Caco-2 (cell line): ENCODE results near the gene FGD5. TPM values are rescaled to one million over a fixed set of nuclear protein-coding genes. Genes with fewer than 3 reads are reported as not detected.

Experiments
- BruUV-seq: library from RNA; stranded (reverse); fragments of 400-500 nt; replicated peaks from 2 replicates; lab custom pipeline; 2021; lab: Mats Ljungman, UMichigan
- CTCF ChIA-PET: fragments of 300-600 bp; sonication (Branson Sonifier 250); formaldehyde crosslinking; loops from one replicate; lab custom pipeline; 2022; ENCODE audit warnings: antibody characterized with exemption; lab: Charles Lee
- POLR2A ChIA-PET: fragments of 300-600 bp; sonication (Branson Sonifier 250); formaldehyde crosslinking; loops from one replicate; lab custom pipeline; 2022; ENCODE audit warnings: antibody characterized with exemption; lab: Charles Lee
- DNase-seq, 2 experiments: peaks; one replicate each; pipeline versions ENCODE4 v3.0.0 to v3.0.0-alpha.2; 2020 to 2022
- H3K27me3 ChIP-seq: replicated peaks from 2 replicates; pipeline ENCODE4 v1.6.0; 2011; ENCODE audit warnings: low read length; ENCODE audit not compliant: control insufficient read depth, insufficient read depth
- H3K36me3 ChIP-seq: 2 replicates; pipeline ENCODE4 v1.5.1; 2011; ENCODE audit warnings: low read length; ENCODE audit not compliant: control insufficient read depth, insufficient read depth
- H3K4me1 ChIP-seq: fragments of 250-450 bp; sonication (Bioruptor Pico); 2 replicates; pipeline ENCODE4 v1.5.1; 2020; ENCODE audit warnings: mild to moderate bottlenecking
- H3K4me3 ChIP-seq: 2 replicates; pipeline ENCODE4 v1.5.1; 2011; ENCODE audit warnings: low read depth, mild to moderate bottlenecking, control low read depth, low read length
- H3K9me3 ChIP-seq: fragments of 250-450 bp; sonication (Bioruptor Pico); 2 replicates; pipeline ENCODE4 v1.5.1; 2020; ENCODE audit warnings: mild to moderate bottlenecking, moderate library complexity
- H3K27ac Mint-ChIP-seq: one replicate; pipeline ENCODE4 v1.8.0; 2022; ENCODE audit warnings: mixed read lengths; ENCODE audit not compliant: unreplicated experiment
- H3K27me3 Mint-ChIP-seq: one replicate; pipeline ENCODE4 v1.8.0; 2022; ENCODE audit warnings: mixed read lengths; ENCODE audit not compliant: insufficient read depth, unreplicated experiment
- H3K36me3 Mint-ChIP-seq: one replicate; pipeline ENCODE4 v1.8.0; 2022; ENCODE audit warnings: mild to moderate bottlenecking, mixed read lengths; ENCODE audit not compliant: insufficient read depth, unreplicated experiment
- H3K4me1 Mint-ChIP-seq: one replicate; pipeline ENCODE4 v1.8.0; 2022; ENCODE audit warnings: low read depth, mixed read lengths; ENCODE audit not compliant: unreplicated experiment
- H3K4me3 Mint-ChIP-seq: one replicate; pipeline ENCODE4 v1.8.0; 2022; ENCODE audit warnings: mild to moderate bottlenecking, moderate library complexity, mixed read lengths; ENCODE audit not compliant: unreplicated experiment
- H3K9me3 Mint-ChIP-seq: one replicate; pipeline ENCODE4 v1.8.0; 2022; ENCODE audit warnings: mixed read lengths; ENCODE audit not compliant: unreplicated experiment
- intact Hi-C: fragments of 100-400 bp; cut with micrococcal nuclease; formaldehyde crosslinking; loops from one replicate; pipeline ENCODE4 v1.10.0; 2022; ENCODE audit not compliant: unreplicated experiment
- total RNA-seq: library from RNA; stranded (reverse); gene quantifications from 2 replicates; pipeline ENCODE4 v1.2.3, GENCODE V29; 2022
- TF ChIP-seq, protein P1 (sequence below), 2 experiments: fragments of 200-600 bp in 1 of 2; IDR thresholded peaks; 1 replicate in 1 of 2; 2 replicates in 1 of 2; pipeline versions ENCODE4 v1.5.1 to v1.8.0; 2011 to 2022; ENCODE audit warnings: antibody characterized with exemption in 1 of 2, control low read depth in 1 of 2, inconsistent platforms in 1 of 2, low read depth in 1 of 2, low read length in 1 of 2, mild to moderate bottlenecking in 1 of 2, moderate library complexity in 1 of 2; ENCODE audit not compliant: insufficient read depth in 1 of 2, severe bottlenecking in 1 of 2, unreplicated experiment in 1 of 2

FGD5 gene
- total RNA-seq, 1 experiment from 2014 or later = 0.25 TPM

DNA sequence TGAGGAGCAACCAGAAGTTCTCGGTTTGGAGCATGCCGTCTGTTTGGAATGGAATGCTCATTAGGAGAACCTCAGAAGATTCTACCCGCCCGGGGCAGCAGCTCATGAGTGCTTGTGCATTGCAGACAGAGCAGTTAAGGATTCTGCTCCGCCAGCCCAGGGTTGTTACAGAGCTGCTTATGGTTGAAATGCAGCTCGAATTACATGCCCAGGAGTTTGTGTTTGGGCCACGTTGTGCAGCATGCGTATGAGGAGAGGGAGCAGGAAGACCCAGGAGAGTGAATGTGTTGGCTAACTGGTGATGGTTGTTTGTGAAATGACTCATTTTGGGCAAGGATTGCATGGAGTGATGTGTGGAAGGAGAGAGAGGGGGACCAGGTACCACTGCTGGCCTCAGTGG is 9.0 kb downstream of the FGD5 start:
- no TSS peak for BruUV-seq
- TF ChIP-seq, protein P1, sequence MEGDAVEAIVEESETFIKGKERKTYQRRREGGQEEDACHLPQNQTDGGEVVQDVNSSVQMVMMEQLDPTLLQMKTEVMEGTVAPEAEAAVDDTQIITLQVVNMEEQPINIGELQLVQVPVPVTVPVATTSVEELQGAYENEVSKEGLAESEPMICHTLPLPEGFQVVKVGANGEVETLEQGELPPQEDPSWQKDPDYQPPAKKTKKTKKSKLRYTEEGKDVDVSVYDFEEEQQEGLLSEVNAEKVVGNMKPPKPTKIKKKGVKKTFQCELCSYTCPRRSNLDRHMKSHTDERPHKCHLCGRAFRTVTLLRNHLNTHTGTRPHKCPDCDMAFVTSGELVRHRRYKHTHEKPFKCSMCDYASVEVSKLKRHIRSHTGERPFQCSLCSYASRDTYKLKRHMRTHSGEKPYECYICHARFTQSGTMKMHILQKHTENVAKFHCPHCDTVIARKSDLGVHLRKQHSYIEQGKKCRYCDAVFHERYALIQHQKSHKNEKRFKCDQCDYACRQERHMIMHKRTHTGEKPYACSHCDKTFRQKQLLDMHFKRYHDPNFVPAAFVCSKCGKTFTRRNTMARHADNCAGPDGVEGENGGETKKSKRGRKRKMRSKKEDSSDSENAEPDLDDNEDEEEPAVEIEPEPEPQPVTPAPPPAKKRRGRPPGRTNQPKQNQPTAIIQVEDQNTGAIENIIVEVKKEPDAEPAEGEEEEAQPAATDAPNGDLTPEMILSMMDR (IDR thresholded peaks at IDR 0.05; ENCODE audit: insufficient read depth in 1 of 2, low read depth in 1 of 2, low read length in 1 of 2, severe bottlenecking in 1 of 2, unreplicated experiment in 1 of 2) = no peak
- CTCF ChIA-PET = no interaction called here
- Histone ChIP-seq H3K27me3 (0 out of 2 replicates have a peak, but pooled peaks cover 1% of the 10 kb centered on the region), H3K36me3 (no peaks in the 10 kb centered on the region), H3K4me1 (no peaks in the 10 kb centered on the region), H3K4me3 (no peak overlapping the region), H3K9me3 (no peaks in the 10 kb centered on the region)
- H3K36me3 Mint-ChIP-seq = no peaks in the 10 kb centered on the region
- H3K27ac Mint-ChIP-seq = no peak overlapping the region
- H3K4me3 Mint-ChIP-seq = no peak overlapping the region
- peaks cover 24% of the 10 kb centered on the region for H3K27me3 Mint-ChIP-seq
- H3K9me3 Mint-ChIP-seq = no peaks in the 10 kb centered on the region
- H3K4me1 Mint-ChIP-seq = peaks cover 4% of the 10 kb centered on the region
- intact Hi-C loops = no loop called here
- POLR2A ChIA-PET = no interaction called here
- DNase-seq = no peak

DNA sequence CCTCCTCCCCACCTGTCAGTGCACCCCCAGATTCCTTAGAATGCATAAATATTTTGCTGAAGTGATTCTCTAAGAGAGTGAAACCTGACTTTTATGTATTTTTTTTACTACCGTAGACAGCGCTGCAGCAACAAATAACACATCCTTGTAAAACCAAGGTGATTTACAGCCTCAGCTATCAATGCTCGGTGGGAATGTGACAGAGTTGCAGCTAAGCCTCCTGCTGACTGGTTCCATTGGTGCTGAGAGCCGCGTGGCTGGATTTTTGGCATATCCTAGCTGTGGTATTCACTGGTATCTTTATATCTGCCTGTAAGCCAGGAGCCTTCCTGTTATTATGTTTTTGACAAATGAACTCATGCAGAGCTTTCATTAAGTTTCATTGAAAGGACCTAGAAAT is 11.0 kb downstream of the FGD5 start:
- no peaks in the 10 kb centered on the region for H3K9me3 ChIP-seq
- Mint-ChIP-seq H3K4me3 (no peak overlapping the region), H3K36me3 (no peaks in the 10 kb centered on the region), H3K27me3 (peaks cover 27% of the 10 kb centered on the region), H3K27ac (no peak overlapping the region), H3K9me3 (no peaks in the 10 kb centered on the region), H3K4me1 (no peaks in the 10 kb centered on the region)
- intact Hi-C loops = no loop called here
- H3K36me3 ChIP-seq = no peaks in the 10 kb centered on the region
- no peaks in the 10 kb centered on the region for H3K4me1 ChIP-seq
- POLR2A ChIA-PET = no interaction called here
- no peak overlapping the region for H3K4me3 ChIP-seq
- 0 out of 2 replicates have a peak, but pooled peaks cover 1% of the 10 kb centered on the region for H3K27me3 ChIP-seq
- TF ChIP-seq, protein P1 (IDR thresholded peaks at IDR 0.05; ENCODE audit: insufficient read depth in 1 of 2, low read depth in 1 of 2, low read length in 1 of 2, severe bottlenecking in 1 of 2, unreplicated experiment in 1 of 2) = no peak
- CTCF ChIA-PET = no interaction called here
- no peak for DNase-seq
- BruUV-seq = no TSS peak

DNA sequence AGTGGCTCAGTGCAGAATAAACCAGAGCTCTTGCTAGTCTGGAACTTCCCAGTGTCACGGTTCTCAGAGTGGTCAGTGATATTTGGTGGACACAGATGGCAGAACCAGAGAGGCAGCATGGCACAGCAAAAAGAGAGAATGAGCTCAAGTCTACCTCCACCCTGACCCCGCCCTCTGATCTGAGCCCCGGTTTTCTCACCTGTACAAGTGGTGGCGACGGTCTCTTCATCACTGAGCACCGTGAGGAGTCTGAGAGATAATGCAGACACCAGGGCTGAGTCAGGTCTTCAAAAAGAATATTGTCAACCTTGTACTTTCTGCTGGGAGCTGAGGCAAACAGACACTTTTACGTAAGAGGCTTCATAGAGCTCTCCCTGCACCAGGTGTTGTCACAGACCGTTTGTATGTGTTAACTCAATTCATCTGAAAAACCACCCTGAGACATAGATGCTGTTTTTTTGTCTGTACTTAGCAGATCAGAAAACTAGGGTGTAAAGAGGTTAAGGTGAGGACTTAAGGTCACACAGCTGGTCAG is 13.2 kb downstream of the FGD5 start:
- H3K27ac Mint-ChIP-seq = no peak overlapping the region
- H3K9me3 Mint-ChIP-seq = no peaks in the 10 kb centered on the region
- no peak overlapping the region for H3K4me3 Mint-ChIP-seq
- CTCF ChIA-PET = no interaction called here
- TF ChIP-seq, protein P1 (IDR thresholded peaks at IDR 0.05; ENCODE audit: insufficient read depth in 1 of 2, low read depth in 1 of 2, low read length in 1 of 2, severe bottlenecking in 1 of 2, unreplicated experiment in 1 of 2) = no peak
- DNase-seq = no peak
- Histone ChIP-seq H3K9me3 (no peaks in the 10 kb centered on the region), H3K4me3 (no peak overlapping the region), H3K36me3 (no peaks in the 10 kb centered on the region), H3K4me1 (no peaks in the 10 kb centered on the region), H3K27me3 (peaks cover 1% of the 10 kb centered on the region; the same call in 1 of the 2 replicates)
- BruUV-seq = no TSS peak
- intact Hi-C loops = no loop called here
- H3K36me3 Mint-ChIP-seq = no peaks in the 10 kb centered on the region
- POLR2A ChIA-PET = no interaction called here
- peaks cover 27% of the 10 kb centered on the region for H3K27me3 Mint-ChIP-seq
- H3K4me1 Mint-ChIP-seq = no peaks in the 10 kb centered on the region
